LoVo (cell line): ENCODE results near the gene PNKP.

Experiments used
- DNase-seq: peaks from one replicate; pipeline ENCODE4 v3.0.0-alpha.2; 2016; ENCODE audit warnings: low spot score

PNKP gene

GRCh38 chr19:49818649-49819370, 48.6 kb downstream of the PNKP start:
- DNase-seq, result no peak

- DNase-seq, result peak; percentile 78
Observed at GRCh38 chr19:49817964-49818648, 49.3 kb downstream of the PNKP start, which contains the start of gene MED25. MED25 (plus strand) TSS chr19:49818289; CDS start chr19:49818342, 53 bp downstream.

- DNase-seq, result no peak
Observed at GRCh38 chr19:49816590-49816989, 50.8 kb downstream of the PNKP start.

DNA sequence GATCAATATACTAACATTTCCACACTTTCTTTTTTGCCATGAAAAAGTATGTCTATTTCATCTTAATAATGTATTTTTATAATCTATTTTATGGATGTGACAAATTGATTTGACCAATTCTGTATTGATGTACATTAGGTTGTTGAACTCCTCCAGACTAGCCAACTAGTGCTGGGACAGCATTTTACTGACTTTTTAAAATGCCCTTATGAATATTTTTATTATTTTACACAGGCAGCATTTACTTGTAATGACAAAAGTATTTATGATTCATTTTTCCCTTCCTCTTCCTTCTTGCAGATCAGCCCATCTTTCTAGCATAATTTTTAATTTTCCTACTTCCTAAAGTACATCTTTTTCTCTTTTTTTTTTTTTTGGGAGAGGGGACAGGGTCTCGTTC, 53.4 kb downstream of the PNKP start:
- peak; percentile 2 for DNase-seq

DNA sequence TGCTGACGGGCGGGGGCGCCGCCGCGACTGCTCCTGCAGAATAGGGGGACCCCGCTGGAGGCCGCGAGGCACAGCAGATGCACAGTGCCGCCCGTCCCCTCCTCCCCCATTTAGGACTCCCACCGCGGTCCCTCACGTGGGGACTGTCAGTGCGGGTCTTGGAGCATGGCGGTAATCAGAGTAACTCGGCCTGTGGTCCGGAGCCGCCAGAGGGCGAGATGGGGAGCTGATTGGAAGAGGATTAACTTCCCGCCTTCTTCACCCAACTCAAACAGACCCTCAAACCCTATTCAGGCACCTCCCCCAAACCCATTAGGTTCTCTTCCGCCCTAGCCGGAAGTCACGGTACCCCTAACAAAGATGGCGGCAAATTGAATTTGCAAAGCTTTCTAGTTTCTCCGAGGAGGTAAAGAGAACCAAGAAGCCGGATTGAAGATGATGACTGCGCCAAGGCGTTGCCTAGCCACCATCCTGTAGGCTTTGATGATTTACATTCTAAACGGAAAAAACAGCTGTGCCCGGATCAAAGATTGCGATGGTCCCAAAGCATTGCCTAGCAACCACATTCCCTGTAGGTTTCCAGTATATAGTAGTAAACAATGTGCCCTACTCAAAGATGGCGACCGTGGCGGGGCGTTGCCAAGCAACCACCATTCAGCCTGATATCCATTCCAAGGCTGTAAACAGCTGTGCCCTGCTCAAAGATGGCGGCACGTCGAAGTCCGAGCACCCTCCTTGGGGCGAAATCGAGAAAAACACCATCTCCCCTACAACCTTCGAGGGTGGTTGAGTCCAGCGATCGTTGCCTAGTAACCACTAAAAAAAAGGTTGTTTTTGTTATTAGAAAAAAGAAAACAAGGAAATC, 54.1 kb downstream of the PNKP start, which contains the start of gene FUZ:
TSS of gene FUZ (minus strand) at position 296 of the 865 bp plus-strand sequence. CDS start at position 110, 186 bp downstream.
- peak; percentile 97 for DNase-seq

DNA sequence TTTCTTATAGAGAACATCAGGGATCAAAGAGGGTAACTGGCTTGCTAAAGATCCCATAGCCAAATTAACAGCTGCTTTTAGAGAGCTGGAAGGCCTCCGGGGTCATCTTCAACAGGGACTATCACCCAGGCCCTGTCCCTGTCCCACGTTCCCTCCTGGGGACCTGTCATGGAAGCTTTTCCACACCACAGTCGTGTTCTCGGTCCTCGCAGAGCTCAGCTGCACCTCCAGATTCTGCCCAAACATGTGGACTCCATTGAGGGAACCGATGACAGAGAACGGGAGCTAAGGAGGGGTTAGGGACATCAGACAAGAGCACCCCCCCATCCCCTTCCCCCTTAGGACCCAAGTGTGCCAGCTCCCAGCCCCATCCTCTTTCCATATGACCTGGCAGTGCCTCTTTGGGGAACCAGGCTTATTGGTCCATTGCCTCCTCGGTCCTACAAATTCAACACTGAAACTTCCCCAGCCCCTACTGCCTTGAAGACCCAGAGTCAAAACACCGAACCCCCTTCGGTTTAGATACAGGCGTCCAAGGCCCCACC, 54.9 kb downstream of the PNKP start:
- no peak for DNase-seq

- DNase-seq, result no peak
Observed at GRCh38 chr19:49811328-49811727, 56.0 kb downstream of the PNKP start.
